EH (cell line): ENCODE measurements around the gene AKIRIN1.
"Not testable (repeated sequence)": the region's sequence is repeated elsewhere in the genome, so short reads cannot be mapped to it uniquely, and the experiment has no call there.

Experiments
- DNase-seq: peaks from one replicate; pipeline ENCODE4 v3.0.0-alpha.2; 2015; ENCODE audit warnings: low read depth

AKIRIN1 gene, protein sequence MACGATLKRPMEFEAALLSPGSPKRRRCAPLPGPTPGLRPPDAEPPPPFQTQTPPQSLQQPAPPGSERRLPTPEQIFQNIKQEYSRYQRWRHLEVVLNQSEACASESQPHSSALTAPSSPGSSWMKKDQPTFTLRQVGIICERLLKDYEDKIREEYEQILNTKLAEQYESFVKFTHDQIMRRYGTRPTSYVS

DNA sequence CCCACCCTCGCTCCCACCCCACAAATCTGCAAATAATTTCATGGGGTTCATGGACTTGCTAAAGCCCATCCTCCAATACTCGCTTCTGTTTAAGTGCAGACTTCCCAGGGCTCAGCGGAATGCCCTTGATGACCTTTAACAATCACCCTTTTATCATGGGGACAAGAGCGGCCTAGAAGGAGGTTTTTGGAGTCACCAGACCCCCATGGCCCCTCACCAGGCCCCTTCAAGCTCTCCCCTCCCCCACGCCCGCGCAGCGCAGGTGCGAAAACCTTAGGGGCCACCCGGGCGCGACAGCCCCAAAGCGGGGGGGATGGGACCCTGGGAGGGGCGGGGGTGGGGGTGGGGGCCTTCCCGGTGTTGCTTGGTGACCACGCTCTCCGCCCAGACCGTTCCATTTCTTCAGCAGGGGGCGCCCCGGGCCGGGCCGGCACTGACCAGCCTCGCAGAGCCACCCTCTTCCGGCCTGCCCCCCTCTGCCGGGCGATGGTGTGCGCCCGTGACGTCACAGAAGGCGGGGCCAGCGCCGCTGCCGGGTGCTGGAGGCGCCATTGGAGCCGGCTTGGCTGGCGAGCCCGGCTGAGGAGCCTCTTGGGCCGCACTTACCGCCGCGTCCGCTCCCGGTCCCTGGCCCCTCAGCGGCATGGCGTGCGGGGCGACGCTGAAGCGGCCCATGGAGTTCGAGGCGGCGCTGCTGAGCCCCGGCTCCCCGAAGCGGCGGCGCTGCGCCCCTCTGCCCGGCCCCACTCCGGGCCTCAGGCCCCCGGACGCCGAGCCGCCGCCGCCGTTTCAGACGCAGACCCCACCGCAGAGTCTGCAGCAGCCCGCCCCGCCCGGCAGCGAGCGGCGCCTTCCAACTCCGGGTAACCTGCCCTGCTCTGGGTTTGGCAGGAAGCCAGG is at the start of gene AKIRIN1:
TSS of gene AKIRIN1 (plus strand) at position 539 of the 900 bp plus-strand sequence. CDS start at position 644, 105 bp downstream.
- peak; percentile 95 for DNase-seq

DNA sequence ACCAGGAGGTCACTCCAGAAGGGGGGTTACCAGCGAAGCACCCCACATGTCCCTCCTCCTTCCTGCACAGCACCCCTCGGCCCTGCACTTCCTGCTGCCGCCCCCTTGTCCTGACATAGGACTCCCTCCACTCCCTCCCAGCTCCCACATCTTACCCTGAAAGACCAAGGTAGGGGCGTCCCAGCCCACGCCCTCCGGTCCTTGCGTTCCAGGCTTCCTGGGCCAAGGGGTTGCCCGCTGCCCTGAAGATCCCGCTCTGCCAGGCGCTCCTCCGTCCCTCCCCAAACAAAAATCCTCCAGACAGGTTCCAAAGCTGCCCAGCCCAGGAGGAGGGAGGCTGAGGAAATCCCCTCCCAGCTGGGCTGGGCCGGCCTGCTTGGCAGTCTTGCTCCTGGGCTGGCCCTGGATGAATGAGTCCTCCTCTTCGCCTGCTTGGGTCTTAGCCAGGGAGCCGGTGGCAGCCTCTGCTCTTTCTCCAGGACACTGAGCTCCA is 49.5 kb upstream of the AKIRIN1 start, which contains the start of gene RHBDL2:
TSS of gene RHBDL2 (minus strand) at position 304 of the 493 bp plus-strand sequence. CDS start 22,618 bp downstream, outside the sequence.
- peak; percentile 19 for DNase-seq

DNA sequence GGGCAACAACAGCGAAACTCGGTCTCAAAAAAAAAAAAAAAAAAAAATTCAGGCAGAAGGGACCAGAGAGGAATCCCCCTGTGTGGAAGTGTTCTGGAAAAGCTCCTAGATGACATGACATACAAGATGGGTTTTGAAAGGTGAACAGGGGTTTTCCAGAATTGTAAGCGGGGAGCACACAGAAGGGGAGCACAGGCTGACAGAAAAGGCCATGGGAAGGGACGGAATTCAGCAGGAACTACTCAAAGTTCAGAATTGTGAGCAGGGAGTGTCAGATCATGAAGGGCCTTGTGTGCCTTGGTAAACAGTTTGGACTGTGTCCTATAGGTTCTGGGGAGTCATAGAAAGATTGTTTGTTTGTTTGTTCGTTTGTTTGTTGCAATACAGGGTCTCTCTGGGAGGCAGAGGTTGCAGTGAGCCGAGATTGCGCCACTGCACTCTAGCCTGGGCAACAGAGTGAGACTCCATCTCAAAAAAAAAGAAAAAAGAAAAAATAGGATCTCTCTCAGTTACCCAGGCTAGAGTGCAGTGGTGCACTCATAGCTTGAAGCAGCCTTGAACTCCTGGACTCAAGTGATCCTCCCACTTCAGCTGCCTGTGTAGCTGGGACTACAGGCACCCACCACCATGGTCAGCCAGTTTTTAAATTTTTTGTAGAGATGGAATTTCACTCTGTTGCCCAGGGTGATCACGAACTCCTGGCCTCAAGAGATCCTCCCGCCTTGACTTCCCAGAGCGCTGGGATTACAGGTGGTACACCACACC is 48.2 kb upstream of the AKIRIN1 start:
- no peak for DNase-seq

DNA sequence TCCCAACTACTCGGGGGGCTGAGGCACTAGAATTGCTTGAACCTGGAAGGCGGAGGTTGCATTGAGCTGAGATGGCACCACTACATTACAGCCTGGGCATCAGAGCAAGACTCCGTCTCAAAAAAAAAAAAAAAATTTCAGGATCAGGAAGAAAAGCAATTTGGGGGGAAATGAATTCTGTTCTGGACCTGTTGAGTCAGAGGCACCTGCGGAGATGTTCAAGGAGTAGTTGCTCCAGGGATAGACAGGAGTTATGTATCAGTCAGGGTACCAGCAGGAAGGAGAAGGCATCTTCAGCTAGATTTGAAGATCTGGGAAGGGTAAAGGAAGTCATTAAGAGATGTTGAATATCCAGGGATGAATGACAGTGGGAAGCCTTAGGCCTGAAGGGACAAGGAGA is 46.5 kb upstream of the AKIRIN1 start:
- DNase-seq = no peak

DNA sequence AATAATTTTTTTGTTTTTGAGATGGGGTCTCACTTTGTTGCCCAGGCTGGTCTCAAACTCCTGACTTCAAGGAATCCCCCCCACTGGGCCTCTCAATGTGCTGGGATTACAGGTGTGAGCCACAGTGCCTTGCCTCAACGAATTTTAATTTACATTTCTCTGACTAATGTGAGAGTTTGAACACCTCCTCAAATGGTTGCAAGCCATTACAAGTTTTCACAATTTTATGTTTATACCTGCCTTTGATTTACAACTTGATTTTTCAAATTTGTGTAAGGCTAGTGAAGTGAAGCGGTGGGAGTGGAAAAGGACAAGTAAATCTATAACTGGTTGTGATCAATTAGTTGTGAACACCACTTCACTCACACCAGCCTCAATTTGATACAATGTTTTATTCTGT is 40.5 kb upstream of the AKIRIN1 start:
- no peak for DNase-seq

DNA sequence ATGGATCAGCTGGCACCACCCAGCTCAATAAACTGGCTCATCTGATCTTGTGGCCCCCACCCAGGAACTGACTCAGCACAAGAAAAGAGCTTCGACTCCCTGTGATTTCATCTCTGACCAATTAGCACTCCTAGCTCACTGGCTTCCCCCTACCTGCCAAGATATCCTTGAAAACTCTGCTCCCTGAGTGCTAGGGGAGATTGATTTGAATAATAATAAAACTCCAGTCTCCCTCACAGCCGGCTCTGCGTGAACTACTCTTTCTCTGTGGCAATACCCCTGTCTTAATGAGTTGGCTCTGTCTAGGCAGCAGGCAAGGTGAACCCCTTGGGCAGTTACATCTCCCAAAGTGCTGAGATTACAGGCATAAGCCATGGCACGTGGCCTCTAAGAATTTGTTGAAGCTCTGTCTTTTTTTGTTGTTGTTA is 37.6 kb upstream of the AKIRIN1 start:
- no peak for DNase-seq

DNA sequence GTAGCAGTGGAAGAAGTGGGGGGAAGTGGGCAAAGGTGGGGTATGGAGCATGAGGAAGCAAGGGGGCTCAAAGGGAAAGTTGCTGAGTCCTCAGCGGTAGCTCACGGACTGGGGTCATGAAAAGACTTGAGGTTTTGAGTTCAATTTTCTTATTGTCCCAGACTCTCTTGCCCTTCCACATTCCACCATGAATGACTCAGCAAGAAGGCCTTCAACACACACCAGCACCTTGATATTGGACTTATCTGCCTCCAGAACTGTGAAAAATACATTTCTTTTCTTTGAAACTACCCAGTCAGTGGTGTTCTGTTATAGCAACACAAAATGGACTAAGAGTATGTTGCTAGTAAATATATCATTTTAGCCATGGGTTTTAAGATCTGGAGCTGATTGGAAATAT is 32.1 kb upstream of the AKIRIN1 start:
- DNase-seq = peak; percentile 52

DNA sequence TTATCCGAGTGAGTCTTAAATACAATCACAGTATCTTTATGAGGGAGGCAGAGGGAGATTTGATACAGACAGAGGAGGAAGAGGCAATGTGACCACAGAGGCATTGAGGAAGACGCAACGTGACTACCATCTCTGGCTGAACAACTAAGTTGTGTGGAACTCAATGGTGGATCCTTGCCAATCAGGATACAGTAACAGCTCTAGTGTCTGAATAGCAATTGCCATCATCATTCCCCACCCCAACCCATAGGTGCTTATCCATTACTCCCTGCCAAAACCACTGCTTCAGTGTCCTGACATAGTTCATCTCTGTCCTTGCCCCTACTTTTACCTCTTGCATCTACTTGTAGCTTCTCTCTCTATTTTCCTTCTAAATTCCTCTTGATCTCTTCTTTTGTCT is 29.0 kb upstream of the AKIRIN1 start:
- DNase-seq = peak; percentile 89

DNA sequence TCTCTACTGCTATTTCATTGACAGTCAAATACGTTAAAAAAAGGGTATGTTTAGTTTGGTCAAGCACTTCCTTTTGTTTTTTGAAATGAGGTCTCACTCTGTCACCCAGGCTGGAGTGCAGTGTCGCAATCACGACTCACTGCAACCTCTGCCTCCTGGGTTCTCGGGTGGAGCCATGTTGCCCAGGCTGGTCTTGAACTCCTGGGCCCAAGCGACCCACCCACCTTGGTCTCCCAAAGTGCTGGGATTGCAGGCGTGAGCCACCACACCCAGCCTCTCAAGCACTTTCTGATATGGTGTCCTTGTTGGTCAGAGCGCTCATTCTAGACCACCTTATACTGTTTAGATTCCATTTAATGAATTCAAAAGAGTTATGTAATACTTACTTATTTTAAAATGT is 28.5 kb upstream of the AKIRIN1 start:
- DNase-seq = peak; percentile 62

DNA sequence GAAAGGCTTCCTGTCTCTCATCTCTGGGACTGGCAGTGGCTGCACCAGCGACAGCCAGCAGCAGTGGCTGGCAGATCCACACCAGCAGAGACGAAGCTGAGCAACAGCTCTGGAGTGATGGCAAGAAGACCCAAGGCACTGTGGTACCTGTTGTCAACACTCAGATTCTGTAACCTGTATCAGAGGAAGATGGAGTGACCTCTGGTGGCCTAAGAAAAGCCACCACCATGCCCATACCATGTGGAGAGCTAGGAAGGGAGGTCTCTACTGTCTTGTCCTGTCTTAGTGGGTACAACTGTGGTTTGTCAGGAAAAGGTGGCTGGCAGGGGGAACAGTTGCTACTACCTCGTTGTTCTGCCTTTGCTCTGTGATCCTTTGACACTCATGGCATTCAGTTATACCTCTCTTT is 26.9 kb upstream of the AKIRIN1 start:
- no peak for DNase-seq

DNA sequence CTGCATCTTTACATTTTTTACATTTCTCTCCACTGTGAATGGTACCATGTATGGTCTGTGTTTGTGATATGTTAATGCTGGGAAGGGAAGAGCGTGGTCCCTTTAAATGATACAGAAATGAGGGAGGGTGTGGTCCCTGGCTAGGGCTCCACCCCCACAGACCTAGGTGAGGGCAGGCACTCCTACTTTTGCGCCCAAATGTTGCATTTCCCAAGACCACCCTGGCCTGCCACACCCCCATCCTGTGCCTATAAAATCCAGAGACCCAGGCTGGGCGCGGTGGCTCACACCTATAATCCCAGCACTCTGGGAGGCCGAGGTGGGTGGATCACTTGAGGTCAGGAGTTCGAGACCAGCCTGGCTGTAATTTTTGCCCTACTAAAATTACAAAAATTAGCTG is 17.9 kb upstream of the AKIRIN1 start:
- DNase-seq = not testable (repeated sequence)

DNA sequence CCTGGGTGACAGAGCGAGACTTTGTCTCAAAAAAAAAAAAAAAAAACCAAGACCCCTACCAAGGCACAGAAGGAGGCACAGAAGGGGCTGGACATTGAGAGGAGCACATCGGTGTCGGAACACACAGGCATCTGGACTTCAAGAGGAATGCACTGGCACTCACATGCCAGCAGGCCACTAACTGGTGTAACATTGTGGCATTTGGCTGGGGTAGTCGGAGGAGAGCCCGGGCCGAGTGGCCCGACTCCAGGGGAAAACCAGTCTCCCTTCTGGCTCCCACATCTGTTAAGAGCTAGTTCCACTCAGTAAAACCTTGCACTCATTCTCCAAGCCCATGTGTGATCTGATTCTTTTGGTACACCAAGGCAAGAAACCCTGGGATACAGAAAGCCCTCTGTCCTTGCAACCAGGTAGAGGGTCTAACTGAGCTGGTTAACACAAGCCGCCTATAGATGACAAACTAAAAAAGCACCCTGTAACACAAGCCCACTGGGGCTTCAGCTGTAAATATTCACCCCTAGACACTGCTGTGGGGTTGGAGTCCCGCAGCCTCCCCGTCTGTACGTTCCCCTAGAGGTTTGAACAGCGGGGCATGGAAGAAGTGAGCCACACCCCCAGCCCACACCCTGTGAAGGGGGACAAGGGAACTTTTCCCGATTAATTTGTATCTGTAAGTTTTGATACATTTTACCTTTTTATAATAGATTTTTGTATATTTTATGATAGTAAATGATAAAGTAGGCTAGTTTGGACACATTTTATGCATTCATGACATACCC is 17.2 kb upstream of the AKIRIN1 start:
- DNase-seq = no peak

DNA sequence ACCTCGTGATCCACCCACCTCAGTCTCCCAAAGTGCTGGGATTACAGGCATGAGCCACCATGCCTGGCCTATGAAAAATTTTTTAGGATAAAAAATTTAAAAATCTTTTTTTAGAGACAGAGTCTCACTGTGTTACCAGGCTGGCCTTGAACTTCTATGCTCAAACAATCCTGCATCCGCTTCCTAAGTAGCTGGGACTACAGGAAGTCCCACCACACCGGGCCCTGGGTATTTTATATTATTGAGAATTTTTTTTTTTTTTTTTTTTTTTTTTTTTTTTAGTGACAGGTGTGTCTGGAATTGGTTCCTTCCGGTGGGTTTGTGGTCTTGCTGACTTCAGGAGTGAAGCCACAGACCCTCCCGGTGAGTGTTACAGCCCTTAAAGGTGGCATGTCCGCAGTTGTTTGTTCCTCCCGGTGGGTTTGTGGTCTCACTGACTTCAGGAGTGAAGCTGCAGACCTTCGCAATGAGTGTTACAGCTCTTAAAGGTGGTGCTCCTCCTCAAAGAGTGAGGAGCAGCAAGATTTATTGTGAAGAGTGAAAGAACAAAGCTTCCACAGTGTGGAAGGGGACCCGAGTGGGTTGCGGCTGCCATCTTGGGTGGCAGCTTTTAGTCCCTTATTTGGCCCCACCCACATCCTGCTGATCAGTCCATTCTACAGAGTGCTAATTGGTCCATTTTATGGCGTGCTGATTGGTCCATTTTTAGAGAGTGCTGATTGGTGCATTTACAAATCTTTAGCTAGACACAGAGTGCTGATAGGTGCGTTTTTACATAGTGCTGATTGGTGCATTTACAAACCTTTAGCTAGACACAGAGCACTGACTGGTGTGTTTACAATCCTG is 13.5 kb upstream of the AKIRIN1 start:
- not testable (repeated sequence) for DNase-seq

DNA sequence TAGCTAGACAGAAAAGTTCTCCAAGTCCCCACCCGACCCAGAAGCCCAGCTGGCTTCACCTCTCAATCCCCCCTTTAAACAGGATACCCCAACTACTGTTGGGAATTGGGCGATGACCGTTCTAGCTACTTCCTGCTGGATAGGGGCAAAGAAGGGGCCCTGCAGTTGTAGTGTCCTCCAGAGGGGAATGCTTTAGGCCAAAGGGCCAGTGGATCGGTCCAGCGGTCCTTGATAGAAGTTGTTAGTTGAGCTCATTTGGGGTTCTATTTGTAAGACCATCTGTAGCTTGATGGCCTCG is 12.9 kb upstream of the AKIRIN1 start:
- DNase-seq = not testable (repeated sequence)

DNA sequence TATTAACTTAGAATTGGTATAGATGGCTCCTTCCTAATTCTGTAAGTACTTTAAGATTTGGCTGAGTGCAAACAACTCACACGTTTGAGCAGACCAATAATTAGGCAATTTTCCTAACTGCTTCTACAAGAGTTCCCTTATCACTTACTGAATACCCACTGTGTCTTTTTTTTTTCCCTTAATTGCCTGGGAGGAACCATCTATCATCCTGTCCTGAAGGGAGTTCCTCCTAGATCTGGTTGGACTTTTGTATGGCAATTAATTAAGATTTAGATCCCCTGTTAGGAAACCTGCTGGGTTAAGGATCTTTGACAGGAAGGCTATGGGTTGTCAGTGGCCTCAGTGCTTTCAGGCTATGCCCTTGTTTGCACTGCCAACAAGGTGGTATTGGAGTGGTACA is 11.7 kb upstream of the AKIRIN1 start:
- DNase-seq = not testable (repeated sequence)

DNA sequence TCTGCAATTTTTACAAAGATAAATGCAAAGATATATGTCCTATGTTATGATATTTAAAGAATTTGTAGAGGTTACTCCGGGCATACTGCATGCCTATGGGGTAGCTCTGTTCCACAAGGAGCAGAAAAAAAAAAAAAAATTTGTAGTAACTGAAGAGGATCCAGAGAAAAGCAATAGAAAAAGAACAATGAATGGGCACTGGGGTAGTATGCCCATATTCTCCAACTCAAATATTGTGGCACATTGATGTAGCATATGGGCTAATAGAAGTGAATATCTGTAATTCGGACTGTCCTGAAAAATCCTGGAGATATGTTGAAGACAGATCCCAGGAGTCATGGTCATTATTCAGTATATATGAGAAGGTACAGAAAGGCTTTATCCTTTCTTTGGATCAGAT is 1.1 kb upstream of the AKIRIN1 start:
- no peak for DNase-seq

DNA sequence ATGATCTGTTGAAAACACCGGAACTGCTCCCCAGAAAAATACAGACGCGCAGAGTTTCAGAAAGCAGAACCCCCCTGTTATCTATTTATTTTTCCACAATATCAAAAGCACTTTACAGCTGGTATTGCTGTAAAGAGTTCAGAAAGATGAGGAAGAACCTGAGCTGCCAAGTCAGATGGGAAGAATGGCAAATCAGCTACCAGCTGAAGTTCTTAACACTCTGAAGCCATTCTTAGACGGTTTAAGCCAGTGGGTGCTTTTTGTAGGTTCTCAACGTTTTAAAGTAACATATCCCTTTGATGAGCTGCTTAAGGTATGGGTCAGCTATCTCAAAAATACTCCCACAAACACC is 714 bp upstream of the AKIRIN1 start:
- DNase-seq = peak; percentile 28

DNA sequence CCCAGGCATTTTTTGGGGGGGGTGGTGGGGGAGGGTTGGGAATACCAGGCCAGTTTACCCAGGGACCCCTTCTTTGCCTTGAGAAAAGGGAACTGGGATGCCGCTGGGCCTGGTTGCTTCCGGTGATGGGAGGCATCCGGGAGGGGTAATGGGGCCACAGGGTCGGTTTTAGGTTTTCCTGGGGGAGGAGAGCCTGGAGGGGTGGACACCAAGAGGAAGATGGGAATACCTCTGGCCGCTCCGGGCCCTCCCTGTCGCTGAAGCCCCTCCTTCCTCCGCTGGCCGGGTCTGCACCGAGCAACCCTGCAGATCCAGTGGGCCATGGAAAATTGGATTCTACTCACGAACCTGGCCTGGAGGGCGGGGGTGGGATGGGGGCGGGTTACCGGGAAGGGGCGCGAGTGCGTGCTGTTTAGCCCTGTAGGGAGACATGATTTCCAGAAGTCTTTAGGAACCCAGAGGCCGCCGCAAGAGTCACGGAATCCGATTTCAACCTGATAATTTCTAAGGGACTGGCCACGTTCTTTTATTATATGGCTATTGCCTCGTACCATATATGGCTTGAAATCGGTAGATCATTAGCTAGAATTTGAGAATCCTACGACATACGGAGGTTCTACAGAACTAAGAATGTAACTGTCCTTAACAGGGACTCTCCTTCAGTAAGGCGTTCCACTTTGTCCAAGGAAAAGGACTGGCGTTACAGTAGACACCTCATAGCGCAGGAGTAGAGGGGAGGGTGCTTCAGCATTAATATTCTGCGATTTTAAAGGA is 749 bp downstream of the AKIRIN1 start:
- DNase-seq = peak; percentile 62

DNA sequence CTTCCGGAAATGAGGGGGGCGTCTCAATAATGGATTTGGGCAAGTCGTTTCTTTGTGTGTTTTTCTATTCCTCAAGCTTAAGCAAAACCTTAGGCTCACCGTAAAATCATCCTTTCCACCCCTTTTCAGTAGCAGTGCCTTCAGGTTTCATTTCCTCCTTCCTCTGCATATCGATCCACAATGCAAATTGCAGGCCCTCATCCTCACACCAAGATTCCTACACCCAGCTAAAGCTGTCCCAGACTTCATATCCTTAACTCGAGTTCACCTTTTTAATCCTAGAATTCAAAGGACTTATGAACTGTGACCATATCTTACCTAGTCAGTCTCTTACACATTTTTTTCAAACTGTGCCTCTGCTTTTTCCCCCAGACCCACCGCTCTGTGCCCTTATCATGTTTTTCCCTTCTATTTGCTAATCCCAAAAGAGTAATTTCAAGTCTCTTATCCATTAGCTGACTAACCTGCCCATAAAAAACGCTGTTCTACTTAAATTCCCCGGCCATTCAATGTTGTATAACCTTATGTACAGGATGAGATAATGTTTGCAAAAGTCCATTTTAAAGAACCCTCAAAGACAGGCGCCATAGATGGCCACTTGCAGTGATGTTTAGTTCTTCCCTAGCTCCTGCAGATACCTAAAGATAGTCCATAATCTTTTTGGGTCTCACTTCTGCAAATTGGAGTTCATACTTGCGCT is 1.5 kb downstream of the AKIRIN1 start:
- no peak for DNase-seq
